GM12874 (cell line): ENCODE results near the gene UTS2R.

Source experiments
- CTCF ChIP-seq: IDR thresholded peaks from 2 replicates; pipeline ENCODE4 v1.5.1; 2011; ENCODE audit warnings: low read depth, mild to moderate bottlenecking, control low read depth, low read length, moderate library complexity; ENCODE audit not compliant: insufficient read depth

UTS2R gene

GRCh38 chr17:82390860-82391435 lies 19.4 kb downstream of the UTS2R start:
- TF ChIP-seq CTCF: no peak

GRCh38 chr17:82391496-82392066 lies 20.0 kb downstream of the UTS2R start:
- no peak for TF ChIP-seq CTCF

GRCh38 chr17:82392209-82392920 lies 20.8 kb downstream of the UTS2R start:
- no peak for TF ChIP-seq CTCF

GRCh38 chr17:82392941-82393340 lies 21.4 kb downstream of the UTS2R start:
- no peak for TF ChIP-seq CTCF

- TF ChIP-seq CTCF: no peak
These were observed 22.7 kb downstream of the UTS2R start for GRCh38 chr17:82394278-82394677.

- no peak for TF ChIP-seq CTCF
These were observed 25.3 kb downstream of the UTS2R start for GRCh38 chr17:82396601-82397435.
